Thyroid gland (tissue), 4 donors: ENCODE data around the gene DTYMK. TPM values are rescaled to one million over a fixed set of nuclear protein-coding genes. Genes with fewer than 3 reads are reported as not detected.

Experiments used
- DNase-seq, 2 donors: peaks; one replicate each; pipeline ENCODE4 v3.0.0-alpha.2; 2019
- H3K27ac ChIP-seq, 3 donors: fragments of 200-600 bp; sonication (generic); 1 replicate in 2 of 3; 2 replicates in 1 of 3; pipeline ENCODE4 v1.5.1; 2016 to 2019; ENCODE audit warnings: mild to moderate bottlenecking in 1 of 3, moderate library complexity in 1 of 3
- H3K27me3 ChIP-seq: fragments of 200-600 bp; sonication (generic); one replicate; pipeline ENCODE4 v1.5.1; 2019
- H3K36me3 ChIP-seq, 2 donors: fragments of 200-600 bp; sonication (generic); one replicate each; pipeline ENCODE4 v1.5.1; 2016 to 2019
- H3K4me1 ChIP-seq, 2 donors: fragments of 200-600 bp; sonication (generic); one replicate each; pipeline ENCODE4 v1.5.1; 2017 to 2019
- H3K4me3 ChIP-seq, 3 donors: fragments of 200-600 bp; sonication (generic); replicated peaks in 1 of 3; 1 replicate in 2 of 3; 2 replicates in 1 of 3; pipeline ENCODE4 v1.5.1; 2016; ENCODE audit warnings: mild to moderate bottlenecking in 1 of 3
- H3K9me3 ChIP-seq: fragments of 200-600 bp; sonication (generic); one replicate; pipeline ENCODE4 v1.5.1; 2017
- POLR2A ChIP-seq, 2 donors: fragments of 450-650 bp; IDR thresholded peaks; one replicate each; pipeline ENCODE4 v1.6.1; 2017; ENCODE audit warnings: antibody characterized with exemption in 2 of 2, mild to moderate bottlenecking in 2 of 2, moderate library complexity in 1 of 2
- WGBS, 2 donors: methylation state at CpG; one replicate each; pipeline ENCODE4 v1.1.5; 2017; 5-methylcytosine and 5-hydroxymethylcytosine counted together
- intact Hi-C: fragments of 100-400 bp; cut with DNase I; formaldehyde crosslinking; loops from one replicate; pipeline ENCODE4 v1.15.1; 2023
- total RNA-seq, 4 donors: library from RNA; depleted of rRNA; stranded (reverse); fragments of >200 nt; gene quantifications; one replicate each; pipeline ENCODE4 v1.2.3, GENCODE V29; 2016
- TF ChIP-seq, protein P1 (sequence below), 6 experiments: fragments of 200-600 bp in 3 of 6; fragments of 450-650 bp in 3 of 6; sonication (generic) in 3 of 6; IDR thresholded peaks; one replicate each; pipeline ENCODE4 v1.5.1; 2016 to 2019; ENCODE audit warnings: antibody characterized with exemption in 6 of 6, mild to moderate bottlenecking in 2 of 6, inconsistent platforms in 1 of 6, moderate library complexity in 1 of 6

DTYMK gene
- total RNA-seq, 4 donors from 2014 or later = 9.6 to 24.0 (median 15.7) TPM

- TF ChIP-seq POLR2A (IDR thresholded peaks at IDR 0.05) = no peak
- TF ChIP-seq, protein P1, sequence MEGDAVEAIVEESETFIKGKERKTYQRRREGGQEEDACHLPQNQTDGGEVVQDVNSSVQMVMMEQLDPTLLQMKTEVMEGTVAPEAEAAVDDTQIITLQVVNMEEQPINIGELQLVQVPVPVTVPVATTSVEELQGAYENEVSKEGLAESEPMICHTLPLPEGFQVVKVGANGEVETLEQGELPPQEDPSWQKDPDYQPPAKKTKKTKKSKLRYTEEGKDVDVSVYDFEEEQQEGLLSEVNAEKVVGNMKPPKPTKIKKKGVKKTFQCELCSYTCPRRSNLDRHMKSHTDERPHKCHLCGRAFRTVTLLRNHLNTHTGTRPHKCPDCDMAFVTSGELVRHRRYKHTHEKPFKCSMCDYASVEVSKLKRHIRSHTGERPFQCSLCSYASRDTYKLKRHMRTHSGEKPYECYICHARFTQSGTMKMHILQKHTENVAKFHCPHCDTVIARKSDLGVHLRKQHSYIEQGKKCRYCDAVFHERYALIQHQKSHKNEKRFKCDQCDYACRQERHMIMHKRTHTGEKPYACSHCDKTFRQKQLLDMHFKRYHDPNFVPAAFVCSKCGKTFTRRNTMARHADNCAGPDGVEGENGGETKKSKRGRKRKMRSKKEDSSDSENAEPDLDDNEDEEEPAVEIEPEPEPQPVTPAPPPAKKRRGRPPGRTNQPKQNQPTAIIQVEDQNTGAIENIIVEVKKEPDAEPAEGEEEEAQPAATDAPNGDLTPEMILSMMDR (IDR thresholded peaks at IDR 0.05) = no peak
- H3K4me1 ChIP-seq = no peaks in the 10 kb centered on the region
- 92% methylated on average over 17 to 18 of the region's 18 CpGs for WGBS, 2 donors
- H3K9me3 ChIP-seq = no peaks in the 10 kb centered on the region
- no peak overlapping the region for H3K27ac ChIP-seq
- DNase-seq = no peak
- no peaks in the 10 kb centered on the region for H3K27me3 ChIP-seq
- intact Hi-C loops = no loop called here
- peaks cover 28 to 49% of the 10 kb centered on the region in 2 donors for H3K36me3 ChIP-seq
- H3K4me3 ChIP-seq = no peak overlapping the region
Measured at GRCh38 chr2:241673189-241673663, 13.4 kb downstream of the DTYMK start.

GRCh38 chr2:241672243-241673188 lies 14.1 kb downstream of the DTYMK start:
- no peak overlapping the region for H3K4me3 ChIP-seq
- DNase-seq = no peak
- WGBS, 2 donors = 94% methylated on average over 32 to 36 of the region's 42 CpGs
- H3K27ac ChIP-seq = no peak overlapping the region
- TF ChIP-seq POLR2A (IDR thresholded peaks at IDR 0.05) = no peak
- TF ChIP-seq, protein P1 (IDR thresholded peaks at IDR 0.05) = no peak
- peaks cover 35 to 56% of the 10 kb centered on the region in 2 donors for H3K36me3 ChIP-seq
- H3K4me1 ChIP-seq = no peaks in the 10 kb centered on the region
- no peaks in the 10 kb centered on the region for H3K27me3 ChIP-seq
- H3K9me3 ChIP-seq = no peaks in the 10 kb centered on the region
- intact Hi-C loops = no loop called here

- Histone ChIP-seq H3K4me3 (no peak overlapping the region), H3K27me3 (no peaks in the 10 kb centered on the region), H3K36me3 (peaks cover 39 to 54% of the 10 kb centered on the region in 2 donors), H3K9me3 (no peaks in the 10 kb centered on the region), H3K27ac (no peak overlapping the region), H3K4me1 (no peaks in the 10 kb centered on the region)
- 94% methylated on average over 15 to 31 of the region's 31 CpGs for WGBS, 2 donors
- intact Hi-C loops = no loop called here
- DNase-seq = no peak
- TF ChIP-seq, protein P1 (IDR thresholded peaks at IDR 0.05) = no peak
- TF ChIP-seq POLR2A (IDR thresholded peaks at IDR 0.05) = no peak
Measured at GRCh38 chr2:241671457-241672240, 15.0 kb downstream of the DTYMK start.

DNA sequence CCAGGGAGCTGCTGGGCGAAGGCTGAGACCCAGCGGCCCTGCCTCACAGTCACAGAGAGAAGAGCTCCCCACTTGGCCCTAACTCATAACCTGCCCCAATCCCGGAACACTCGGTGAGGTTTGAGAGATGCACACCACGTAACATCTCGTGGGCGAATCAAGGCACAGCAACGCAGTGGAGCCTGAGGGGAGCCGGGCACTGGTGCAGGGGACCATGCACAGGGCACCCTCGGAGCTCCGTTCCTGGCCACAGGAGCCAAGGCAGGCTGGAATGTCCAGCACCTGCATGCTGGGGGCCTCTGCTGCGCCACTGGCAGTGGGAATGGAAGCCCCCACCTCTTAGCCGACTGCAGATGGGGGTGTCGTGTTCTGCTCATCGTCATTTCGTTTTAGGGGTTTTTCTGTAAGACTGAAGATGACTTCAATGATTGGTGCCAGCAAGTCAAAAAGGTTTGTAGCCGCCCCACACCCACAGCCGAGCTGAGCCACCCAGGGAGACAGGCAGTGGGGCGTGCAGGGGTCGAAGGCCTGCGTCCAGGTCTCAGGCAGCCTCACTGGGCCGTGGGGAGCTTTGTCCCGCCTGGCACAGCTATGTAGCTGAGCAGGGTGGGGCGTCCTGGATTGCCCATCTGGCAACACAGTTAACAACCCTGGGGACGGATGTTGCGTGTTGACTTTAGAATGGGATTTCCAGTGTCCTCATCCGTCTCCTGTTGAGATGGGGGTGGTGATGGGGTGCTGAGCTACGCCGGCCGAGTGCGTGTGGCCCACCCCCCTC lies 16.1 kb downstream of the DTYMK start:
- Histone ChIP-seq H3K27ac (no peak overlapping the region), H3K36me3 (peaks cover 41 to 54% of the 10 kb centered on the region in 2 donors), H3K4me1 (no peaks in the 10 kb centered on the region), H3K9me3 (no peaks in the 10 kb centered on the region), H3K27me3 (no peaks in the 10 kb centered on the region), H3K4me3 (no peak overlapping the region)
- no peak for DNase-seq
- 93 to 94% methylated on average over 21 to 22 of the region's 31 CpGs for WGBS, 2 donors
- no peak for TF ChIP-seq POLR2A (IDR thresholded peaks at IDR 0.05)
- TF ChIP-seq, protein P1 (IDR thresholded peaks at IDR 0.05) = no peak
- intact Hi-C loops = no loop called here
